OCI-LY7 (cell line): ENCODE data around the gene GDI1.

Source experiments
- EZH2phosphoT487 ChIP-seq: fragments of 200-600 bp; sonication (generic); IDR thresholded peaks from 2 replicates; pipeline ENCODE4 v1.6.1; 2018; ENCODE audit warnings: low read depth, borderline replicate concordance, mild to moderate bottlenecking, mixed run types, antibody characterized with exemption, low read length, moderate library complexity, mixed read lengths
- TF ChIP-seq, protein P1 (sequence below): fragments of 200-600 bp; sonication (generic); conservative IDR thresholded peaks from 2 replicates; pipeline ENCODE4 v1.5.1; 2014; ENCODE audit warnings: mild to moderate bottlenecking, antibody characterized with exemption, low read length, moderate library complexity, mixed read lengths

DNA sequence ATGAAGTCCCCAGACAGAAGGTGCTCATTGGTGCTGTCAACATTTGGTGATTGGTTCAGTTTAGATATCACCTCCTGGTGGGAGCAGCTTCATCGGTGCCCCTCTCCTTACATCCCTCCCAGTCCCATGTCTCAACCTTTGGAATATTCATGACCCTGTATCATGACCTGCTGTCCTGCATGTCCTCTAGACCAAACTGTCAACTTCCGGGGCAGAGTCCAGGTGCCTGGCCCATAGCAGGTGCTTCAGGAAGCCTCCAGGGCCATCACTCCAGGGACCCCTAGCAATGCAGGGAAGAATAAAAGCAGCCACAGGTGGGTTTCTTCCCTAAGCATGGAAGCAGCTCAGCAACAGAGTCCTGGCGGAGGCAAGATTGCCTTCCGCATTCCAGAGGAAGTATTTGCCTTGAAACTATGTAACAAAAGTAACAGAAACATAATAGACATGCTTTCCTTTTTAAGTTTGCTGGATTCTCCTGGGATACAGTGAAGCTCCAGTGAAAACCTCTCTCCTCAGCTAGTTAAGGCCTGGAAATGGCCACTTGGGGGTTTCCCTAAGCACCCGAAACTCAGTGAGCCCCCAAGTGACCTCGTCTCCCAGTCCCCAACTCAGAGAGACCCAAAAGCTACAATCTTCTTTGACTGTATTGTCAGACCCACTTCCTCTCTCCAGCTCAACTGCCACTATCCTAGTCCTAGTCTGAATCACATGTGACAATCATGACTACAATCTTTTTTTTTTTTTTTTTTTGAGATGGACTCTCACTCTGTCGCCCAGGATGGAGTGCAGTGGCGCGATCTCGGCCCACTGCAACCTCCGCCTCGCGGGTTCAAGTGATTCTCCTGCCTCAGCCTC lies 9.8 kb upstream of the GDI1 start:
- TF ChIP-seq, protein P1, sequence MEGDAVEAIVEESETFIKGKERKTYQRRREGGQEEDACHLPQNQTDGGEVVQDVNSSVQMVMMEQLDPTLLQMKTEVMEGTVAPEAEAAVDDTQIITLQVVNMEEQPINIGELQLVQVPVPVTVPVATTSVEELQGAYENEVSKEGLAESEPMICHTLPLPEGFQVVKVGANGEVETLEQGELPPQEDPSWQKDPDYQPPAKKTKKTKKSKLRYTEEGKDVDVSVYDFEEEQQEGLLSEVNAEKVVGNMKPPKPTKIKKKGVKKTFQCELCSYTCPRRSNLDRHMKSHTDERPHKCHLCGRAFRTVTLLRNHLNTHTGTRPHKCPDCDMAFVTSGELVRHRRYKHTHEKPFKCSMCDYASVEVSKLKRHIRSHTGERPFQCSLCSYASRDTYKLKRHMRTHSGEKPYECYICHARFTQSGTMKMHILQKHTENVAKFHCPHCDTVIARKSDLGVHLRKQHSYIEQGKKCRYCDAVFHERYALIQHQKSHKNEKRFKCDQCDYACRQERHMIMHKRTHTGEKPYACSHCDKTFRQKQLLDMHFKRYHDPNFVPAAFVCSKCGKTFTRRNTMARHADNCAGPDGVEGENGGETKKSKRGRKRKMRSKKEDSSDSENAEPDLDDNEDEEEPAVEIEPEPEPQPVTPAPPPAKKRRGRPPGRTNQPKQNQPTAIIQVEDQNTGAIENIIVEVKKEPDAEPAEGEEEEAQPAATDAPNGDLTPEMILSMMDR: no peak
- no peak for TF ChIP-seq EZH2phosphoT487
